ENCODE results near the gene CYSTM1.
A peak's percentile ranks its signal among the peaks of the same experiment; 100 is the strongest.

The CYSTM1 gene

DNA sequence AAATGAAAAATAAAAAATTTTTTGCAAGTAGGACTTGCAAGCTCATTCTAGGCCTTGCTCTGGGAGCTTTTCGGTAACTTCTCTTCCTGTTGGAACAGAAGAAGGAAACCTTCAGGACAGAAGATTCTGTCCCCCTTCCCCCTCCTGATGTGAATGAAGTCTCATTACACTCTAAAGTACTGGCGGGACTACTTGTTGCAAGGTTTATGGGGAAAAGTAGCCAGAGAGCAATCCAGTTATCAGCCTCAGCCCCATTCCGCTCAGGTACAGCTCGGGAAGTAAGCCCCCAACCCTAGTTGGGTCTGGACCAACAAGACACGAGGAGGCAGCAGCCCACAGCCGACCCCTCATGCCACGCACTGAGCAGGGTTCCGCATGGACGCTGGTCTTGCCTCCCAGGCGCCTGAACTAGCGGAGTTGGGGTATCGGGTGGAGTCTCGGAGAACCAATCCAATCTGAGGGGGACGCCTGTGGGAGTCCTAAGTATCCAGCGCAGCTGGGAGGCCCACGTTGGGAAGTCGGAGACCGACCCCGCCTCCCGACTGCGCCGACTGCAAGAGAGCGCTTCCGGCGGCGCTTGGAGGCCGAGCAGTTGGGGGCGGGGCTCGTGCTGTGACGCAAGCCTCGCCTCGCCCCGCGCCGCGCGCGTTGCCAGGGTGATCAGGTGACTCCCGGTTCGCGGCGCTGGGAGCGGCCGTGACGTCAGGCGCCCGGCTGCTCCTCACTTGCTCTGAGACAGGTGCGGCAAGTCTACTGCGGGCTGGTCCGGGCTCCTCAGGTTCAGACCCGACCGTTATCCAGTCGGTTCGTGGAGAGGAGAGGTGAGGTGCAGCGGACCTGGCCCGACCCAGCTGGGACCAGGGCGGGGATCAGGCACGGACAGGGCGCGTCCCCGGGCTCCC is at the start of gene CYSTM1:
Gene CYSTM1, plus strand, starts transcription at position 724 of the 902 bp plus-strand sequence. CDS start 19,278 bp downstream, outside the sequence.
- peak; percentile 94 for DNase-seq

- no peak for DNase-seq
These were observed 49.4 kb upstream of the CYSTM1 start, which contains the start of gene IGIP for GRCh38 chr5:140125637-140126036. Gene IGIP (plus strand): TSS chr5:140125937. CDS start chr5:140128477, 2,540 bp downstream.

GRCh38 chr5:140126315-140127012 is 48.5 kb upstream of the CYSTM1 start:
- no peak for DNase-seq

DNA sequence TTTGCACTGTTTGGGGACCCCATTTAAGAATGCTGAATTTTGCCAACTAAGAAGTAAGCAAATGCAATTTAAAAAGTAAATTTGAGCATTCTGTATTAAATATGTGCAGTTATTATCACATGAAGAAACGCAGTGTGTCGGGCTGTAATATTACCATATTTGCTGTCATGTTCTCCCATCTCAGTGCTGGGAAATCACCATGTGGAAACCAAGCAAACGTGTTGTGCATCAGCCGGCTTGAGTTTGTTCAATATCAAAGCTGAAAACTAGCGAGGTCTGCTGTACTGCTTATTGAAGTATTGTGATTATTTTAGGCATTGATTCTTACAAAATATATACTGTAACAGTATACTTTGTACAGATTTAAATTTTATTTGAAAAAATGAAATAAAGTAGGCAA is 46.6 kb upstream of the CYSTM1 start:
- DNase-seq: no peak

DNA sequence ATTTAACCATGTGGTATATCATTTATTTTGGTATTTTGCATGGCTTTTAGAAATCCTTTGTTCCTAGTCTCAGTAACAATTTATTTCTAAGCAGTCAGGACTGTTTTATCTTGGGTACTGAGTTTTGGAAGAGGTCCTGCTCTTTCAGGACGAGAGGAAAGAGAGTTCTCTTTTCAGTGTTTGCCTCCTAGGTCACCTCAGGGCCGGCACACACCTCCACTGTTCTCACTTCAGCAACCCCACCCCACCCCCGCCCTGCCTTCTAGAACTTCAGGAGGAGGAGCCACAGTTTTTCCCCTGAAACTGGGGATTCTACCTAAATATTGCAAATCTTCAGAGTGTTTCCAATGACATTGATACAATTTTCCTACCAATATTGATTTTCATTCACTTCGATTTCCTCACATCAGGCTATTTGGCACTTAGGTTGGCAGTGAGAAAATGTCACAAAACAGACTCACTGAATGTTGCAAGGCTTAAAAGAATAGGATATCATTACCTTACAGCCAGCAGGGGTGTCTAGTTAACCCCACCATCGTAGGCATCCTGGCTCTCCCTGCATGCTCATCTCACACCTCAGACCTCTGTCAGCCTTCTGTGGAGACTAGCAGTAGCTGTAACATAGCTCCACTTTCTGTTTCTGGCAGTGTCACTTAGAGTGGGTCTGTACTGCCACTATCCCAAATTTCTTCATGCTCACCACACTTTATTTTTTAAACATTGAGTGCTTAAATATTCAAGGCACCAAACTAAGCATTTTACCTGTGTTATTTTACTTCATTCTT is 43.8 kb upstream of the CYSTM1 start:
- DNase-seq: no peak

DNA sequence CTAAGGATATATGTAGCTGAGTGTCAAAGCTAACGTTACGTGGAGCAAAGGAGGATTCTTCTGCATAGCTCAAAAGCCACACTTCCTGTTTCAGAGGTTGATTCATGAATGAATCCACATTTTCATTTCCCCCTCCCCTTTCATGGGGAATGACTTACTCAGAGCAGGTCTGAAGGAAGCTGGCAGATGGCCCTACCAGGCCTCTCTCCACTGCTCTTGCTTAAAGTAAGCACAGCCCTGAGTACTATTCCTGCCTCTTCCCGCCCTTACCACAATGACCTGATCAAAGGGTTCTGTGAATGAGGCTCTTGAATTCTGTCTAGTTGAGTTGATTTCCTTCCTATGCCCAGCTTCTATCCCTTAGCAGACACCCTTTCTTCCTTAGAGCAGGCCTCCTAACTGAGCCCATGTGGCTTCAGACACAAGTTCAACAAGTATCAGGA is 43.0 kb upstream of the CYSTM1 start:
- no peak for DNase-seq

DNA sequence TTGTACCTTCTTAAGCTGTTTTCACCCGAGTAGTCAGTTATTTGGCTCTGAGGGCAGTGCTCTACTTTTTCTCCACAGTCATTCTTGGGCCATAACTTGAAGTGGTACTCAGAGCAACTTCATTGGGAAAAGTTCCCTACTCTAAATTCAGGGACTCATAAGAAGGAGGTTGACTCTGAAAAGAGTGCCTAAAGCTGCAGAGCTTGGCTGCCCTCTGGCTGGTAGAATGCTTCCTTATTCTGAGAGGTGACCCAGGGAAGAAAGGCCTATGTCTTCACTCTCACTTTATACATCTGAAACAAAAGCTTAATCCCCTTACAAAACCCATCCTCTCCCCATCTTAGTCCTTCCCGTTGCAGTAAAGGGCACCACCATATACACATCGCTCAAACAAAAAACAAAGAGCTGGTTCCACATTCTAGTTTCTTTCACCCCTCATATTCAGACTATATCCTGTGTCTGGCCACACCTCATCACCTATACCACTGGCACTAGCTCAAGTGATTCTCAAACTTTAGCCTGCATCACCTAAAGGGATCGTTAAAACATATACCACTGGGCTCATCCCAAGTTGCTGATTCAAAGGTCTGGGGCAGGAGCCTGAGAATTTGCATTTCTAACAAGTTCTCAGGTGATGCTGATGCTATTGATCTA is 41.3 kb upstream of the CYSTM1 start:
- DNase-seq: no peak

GRCh38 chr5:140134277-140134935 is 40.6 kb upstream of the CYSTM1 start:
- no peak for DNase-seq

DNA sequence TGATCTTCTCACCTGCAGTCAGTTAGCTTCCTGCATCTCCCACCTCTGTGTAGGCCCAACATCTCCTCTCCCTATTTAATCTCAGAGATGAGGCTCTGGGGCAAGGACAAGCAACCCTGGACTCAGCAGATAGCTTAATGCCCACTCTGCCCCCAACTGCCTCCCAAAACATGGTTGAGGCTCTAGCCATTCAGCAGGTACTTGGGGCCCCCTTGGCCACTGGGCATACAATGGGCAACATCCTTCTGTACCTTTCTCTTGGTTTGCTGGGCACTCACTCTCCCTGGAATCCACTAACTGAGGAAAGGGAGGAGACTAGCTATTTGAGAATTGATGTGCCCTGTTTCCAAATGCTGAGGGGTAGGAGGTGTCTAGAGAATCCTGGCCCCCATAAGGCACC is 39.9 kb upstream of the CYSTM1 start:
- DNase-seq: no peak

DNA sequence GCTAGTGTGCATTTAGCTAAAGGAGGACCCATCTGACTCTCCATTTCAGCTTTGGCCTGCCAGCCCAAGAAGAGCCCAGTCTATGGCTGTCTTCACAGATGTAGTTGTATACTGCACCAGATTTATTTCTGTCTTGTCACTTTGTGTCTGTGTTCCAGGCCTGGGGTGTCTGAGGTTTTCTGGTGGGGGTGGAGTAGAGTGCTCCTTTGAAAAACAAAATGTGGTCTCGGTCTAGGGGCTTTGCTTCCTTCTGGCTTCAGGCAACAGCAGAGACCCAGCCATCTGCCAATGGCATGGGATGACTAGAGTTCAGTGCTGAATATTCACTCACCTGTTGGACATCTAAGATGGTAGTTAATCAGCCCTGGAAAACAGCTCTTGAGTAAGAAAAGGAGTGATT is 38.4 kb upstream of the CYSTM1 start:
- DNase-seq: no peak

- DNase-seq: no peak
These were observed 34.6 kb upstream of the CYSTM1 start for GRCh38 chr5:140140435-140140834.

DNA sequence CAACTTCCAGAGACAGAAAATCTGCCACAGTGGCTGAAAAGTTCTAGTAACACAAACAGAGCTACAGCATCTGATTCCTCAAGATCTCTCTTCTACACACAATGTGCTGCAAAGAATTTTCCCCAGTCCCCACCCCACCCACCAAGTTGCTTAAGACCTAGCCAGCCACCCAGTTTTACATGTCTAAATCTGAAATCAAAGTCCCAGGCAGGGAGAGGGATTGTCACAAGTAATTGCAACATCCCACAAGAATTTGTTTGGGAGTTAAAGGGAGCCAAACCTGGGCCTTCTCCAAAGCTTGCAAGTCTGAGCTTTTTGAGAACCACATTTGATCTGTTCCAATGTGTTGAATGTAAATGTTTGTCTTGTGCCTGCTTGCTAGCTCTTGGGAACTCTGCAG is 33.7 kb upstream of the CYSTM1 start:
- DNase-seq: no peak

GRCh38 chr5:140142246-140142645 is 32.7 kb upstream of the CYSTM1 start:
- no peak for DNase-seq

DNA sequence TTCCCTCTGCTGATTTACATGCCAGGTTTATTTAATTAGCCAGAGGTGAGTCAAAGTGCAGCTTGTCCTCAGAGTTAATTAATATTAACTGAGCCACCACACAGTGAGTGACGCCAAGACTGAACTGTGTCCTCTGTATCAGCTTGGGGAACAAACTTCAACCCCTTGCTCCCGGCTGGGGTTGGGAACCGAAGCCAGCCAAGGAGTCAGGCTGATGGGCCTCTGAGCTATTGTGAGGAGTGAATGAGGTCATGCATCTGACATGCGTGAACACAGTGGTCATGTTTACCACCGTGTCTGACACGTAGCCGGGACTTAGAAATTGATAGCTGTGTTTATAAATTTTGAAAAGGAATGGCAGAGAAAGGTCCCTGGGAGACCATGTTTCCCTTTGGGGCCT is 32.1 kb upstream of the CYSTM1 start:
- no peak for DNase-seq

DNA sequence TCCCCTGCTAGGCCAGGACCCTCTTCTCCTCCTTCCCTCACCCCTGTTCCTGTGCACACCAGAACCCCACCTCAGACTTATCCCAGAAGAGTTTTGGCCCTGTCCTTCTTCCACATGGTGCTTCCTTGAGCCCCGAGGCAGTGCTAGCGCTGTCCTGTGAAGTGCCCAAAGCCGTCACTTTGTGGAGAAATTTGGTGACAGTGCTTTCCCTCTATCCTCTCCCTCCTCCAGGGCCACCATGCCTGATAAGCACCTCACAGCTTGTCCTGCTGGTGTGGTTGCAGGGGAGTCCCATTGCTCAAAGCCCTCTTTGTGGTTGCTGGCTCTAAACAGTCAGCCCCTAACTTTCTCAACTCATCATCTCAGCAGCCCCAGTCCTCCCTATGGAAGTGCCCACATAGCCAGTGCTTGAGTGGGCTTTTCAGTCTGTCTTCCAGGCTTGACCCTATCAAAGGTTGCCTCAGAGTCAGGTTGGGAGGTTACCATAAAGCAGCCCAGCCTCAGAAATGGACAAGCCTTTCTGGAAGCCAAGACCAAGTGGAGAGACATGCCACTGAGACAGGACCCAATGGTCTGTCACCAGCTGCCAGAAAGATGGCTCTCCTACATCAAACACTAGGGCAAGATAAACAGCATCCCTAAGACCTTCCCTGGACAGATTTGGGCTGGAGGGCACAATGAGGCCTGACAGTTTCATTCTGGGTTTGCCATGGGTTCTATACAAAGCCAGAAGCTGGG is 31.3 kb upstream of the CYSTM1 start:
- DNase-seq: no peak

DNA sequence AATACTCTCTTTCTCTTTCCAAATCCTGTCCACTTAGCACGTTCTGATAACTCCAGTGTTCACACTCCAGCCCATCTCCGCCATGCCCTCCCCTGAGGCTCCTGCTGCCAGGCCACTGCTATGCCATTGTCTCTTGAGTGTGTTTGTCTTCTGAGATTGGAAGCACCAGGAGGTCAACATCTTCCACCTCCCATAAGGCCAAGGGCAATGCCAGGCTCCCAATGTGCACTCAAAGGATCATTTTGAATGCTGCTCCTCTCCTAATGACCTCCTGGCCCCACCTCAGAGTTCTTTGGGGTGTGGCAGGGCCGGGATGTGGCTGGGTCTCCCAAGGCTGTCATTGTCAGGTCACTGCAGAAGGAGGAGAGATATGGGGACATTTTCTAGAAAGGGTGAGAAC is 29.7 kb upstream of the CYSTM1 start:
- DNase-seq: no peak

DNA sequence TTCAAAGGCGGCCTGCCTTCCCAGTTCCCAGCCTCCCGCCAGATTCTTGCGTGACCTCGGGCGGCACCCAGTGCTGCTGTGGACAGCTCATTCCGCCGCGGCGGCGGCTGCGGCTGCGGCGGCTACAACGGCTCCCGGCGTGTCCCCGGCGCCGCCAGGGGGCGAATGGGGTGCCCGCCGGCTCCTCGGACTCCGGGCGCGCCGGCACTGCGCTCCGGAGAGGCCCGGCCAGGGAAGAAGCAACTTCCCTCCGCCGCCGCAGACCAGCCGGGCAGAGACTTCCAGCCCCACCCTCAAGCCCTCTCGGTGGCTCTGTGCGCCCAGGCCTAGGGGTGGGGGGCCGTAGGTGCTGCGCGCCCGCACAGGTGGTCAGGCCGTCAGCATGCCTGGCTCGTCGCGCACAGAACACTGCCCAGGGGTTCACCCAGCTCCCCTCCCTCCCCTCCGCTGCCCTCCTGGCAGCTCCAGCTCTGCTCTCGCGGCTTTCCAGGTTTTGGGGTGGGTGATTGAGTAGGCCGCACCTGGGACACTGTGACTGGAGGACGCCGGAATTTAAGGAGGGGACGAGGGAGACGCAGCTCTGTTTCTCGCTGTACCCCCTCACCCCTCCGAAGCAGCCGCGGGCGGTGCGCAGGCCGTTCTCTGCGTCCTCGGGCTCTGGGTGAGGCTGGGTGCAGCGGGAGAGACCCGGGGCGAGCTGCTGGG is 29.0 kb upstream of the CYSTM1 start:
- DNase-seq: peak; percentile 59

DNA sequence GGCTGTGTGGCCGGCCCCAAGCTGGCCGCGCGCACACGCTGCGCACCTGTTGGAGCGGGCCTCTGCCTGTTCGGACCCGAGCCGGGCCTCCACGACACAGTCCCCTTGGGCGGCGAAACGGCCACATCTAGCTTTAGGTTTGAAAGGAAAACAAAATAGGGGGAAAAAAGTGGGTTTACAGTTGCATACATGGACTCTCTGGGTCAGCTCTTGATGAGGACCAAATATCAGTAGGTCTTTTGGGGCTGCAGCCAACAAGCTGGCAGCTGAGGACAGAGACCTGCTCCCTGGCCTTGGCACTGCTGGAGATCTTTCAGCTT is 28.5 kb upstream of the CYSTM1 start:
- no peak for DNase-seq

GRCh38 chr5:140147460-140147859 is 27.5 kb upstream of the CYSTM1 start:
- no peak for DNase-seq

- DNase-seq: no peak
These were observed 26.5 kb upstream of the CYSTM1 start for GRCh38 chr5:140148508-140148907.

DNA sequence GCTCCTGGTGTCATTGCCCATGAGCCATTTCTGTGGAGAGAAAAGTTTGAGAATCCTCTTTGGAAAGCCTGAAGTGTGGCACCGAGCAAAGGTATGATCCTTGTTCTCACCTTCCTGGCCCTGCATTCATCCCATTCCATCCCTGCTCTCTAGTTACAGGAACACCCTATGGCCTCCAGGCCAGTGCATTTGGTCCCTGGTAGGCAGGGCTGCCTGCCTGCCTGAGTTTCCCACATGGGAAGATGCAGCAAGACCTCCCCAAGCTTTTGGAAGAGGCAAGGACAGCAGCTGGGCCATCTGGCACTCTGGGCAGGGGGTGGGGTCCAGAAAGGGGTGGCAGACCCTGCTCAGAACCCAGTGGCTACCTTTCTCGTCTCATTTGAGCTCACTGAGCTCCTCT is 24.8 kb upstream of the CYSTM1 start:
- no peak for DNase-seq
